ENCODE data around the gene KCTD3.

- TF ChIP-seq, protein P1, sequence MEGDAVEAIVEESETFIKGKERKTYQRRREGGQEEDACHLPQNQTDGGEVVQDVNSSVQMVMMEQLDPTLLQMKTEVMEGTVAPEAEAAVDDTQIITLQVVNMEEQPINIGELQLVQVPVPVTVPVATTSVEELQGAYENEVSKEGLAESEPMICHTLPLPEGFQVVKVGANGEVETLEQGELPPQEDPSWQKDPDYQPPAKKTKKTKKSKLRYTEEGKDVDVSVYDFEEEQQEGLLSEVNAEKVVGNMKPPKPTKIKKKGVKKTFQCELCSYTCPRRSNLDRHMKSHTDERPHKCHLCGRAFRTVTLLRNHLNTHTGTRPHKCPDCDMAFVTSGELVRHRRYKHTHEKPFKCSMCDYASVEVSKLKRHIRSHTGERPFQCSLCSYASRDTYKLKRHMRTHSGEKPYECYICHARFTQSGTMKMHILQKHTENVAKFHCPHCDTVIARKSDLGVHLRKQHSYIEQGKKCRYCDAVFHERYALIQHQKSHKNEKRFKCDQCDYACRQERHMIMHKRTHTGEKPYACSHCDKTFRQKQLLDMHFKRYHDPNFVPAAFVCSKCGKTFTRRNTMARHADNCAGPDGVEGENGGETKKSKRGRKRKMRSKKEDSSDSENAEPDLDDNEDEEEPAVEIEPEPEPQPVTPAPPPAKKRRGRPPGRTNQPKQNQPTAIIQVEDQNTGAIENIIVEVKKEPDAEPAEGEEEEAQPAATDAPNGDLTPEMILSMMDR (IDR thresholded peaks at IDR 0.05) = no peak
- TF ChIP-seq POLR2A (IDR thresholded peaks at IDR 0.05) = no peak
Measured at GRCh38 chr1:215595231-215595630, 28.1 kb downstream of the KCTD3 start.

All from thyroid gland (tissue), 4 donors.